Ascending aorta (tissue), 2 donors: ENCODE results near the gene GZMB. TPM values are rescaled to one million over a fixed set of nuclear protein-coding genes. Genes with fewer than 3 reads are reported as not detected.
A peak's percentile ranks its signal among the peaks of the same experiment; 100 is the strongest.
"Not testable (repeated sequence)": the region's sequence is repeated elsewhere in the genome, so short reads cannot be mapped to it uniquely, and the experiment has no call there.

Experiments used
- DNase-seq, 2 donors: peaks; one replicate each; pipeline ENCODE4 v3.0.0-alpha.2; 2019; ENCODE audit warnings: low spot score in 2 of 2
- H3K27ac ChIP-seq, 2 donors: fragments of 200-600 bp; sonication (generic); one replicate each; pipeline ENCODE4 v1.5.1; 2016 to 2017; ENCODE audit warnings: mild to moderate bottlenecking in 1 of 2
- H3K27me3 ChIP-seq: fragments of 200-600 bp; sonication (generic); one replicate; pipeline ENCODE4 v1.5.1; 2017
- H3K36me3 ChIP-seq, 2 donors: fragments of 200-600 bp; sonication (generic); one replicate each; pipeline ENCODE4 v1.5.1; 2016
- H3K4me1 ChIP-seq, 2 donors: fragments of 200-600 bp; sonication (generic); one replicate each; pipeline ENCODE4 v1.5.1; 2016 to 2017; ENCODE audit warnings: mild to moderate bottlenecking in 1 of 2
- H3K4me3 ChIP-seq, 2 donors: fragments of 200-600 bp; sonication (generic); one replicate each; pipeline ENCODE4 v1.5.1; 2016 to 2017; ENCODE audit warnings: mild to moderate bottlenecking in 1 of 2
- H3K9me3 ChIP-seq, 2 donors: fragments of 200-600 bp; sonication (generic); one replicate each; pipeline ENCODE4 v1.5.1; 2016
- intact Hi-C: fragments of 100-400 bp; cut with DNase I; formaldehyde crosslinking; loops from one replicate; pipeline ENCODE4 v1.15.1; 2023
- total RNA-seq: library from RNA; depleted of rRNA; stranded (reverse); fragments of >200 nt; gene quantifications from one replicate; pipeline ENCODE4 v1.1.0, GENCODE V29; 2016
- TF ChIP-seq, protein P1 (sequence below), 3 experiments: fragments of 200-600 bp in 2 of 3; fragments of 450-650 bp in 1 of 3; sonication (generic) in 2 of 3; IDR thresholded peaks; one replicate each; pipeline ENCODE4 v1.5.1; 2016 to 2019; ENCODE audit warnings: antibody characterized with exemption in 3 of 3, mild to moderate bottlenecking in 1 of 3, moderate library complexity in 1 of 3

Gene GZMB
- total RNA-seq, 1 donor from 2014 or later, result not detected

DNA sequence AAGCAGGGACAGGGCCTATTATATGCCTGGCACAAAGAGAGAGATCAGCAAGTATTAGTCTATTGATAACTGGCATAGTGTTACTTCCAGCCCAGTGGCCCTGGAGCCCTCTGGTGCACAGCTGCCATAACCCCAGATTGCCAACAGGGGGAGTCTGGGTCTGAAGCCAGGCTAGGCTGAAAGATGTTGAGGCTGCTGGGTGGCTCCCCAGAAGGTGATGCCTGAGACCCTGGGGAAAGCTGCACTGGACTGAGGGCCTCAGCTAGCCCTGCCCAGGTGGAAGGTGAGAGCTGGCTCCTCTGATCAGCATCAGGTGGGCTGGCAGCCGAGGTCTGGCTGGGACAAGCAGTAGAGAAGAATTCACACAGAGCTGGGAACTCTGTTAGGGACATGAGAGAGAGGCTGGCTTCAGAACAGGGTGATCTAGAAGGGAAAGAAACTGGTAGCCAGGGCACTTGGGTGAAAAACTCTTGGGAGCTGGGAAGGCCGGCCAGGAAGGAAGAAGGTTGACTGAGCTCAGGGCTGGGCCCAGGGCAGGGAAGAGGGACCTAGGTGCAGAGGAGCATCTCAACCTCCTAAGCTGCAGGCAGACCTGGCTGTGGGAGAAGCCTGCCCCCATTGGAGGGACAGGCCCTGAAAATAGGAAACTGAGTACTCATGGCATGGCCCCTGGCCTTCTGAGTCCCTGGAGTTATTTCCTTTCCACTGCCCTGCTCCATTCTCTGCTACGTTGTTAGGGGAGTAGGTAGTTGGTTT is 28.4 kb downstream of the GZMB start:
- H3K4me1 ChIP-seq, result no peaks in the 10 kb centered on the region
- H3K27ac ChIP-seq, result no peak overlapping the region
- TF ChIP-seq, protein P1, sequence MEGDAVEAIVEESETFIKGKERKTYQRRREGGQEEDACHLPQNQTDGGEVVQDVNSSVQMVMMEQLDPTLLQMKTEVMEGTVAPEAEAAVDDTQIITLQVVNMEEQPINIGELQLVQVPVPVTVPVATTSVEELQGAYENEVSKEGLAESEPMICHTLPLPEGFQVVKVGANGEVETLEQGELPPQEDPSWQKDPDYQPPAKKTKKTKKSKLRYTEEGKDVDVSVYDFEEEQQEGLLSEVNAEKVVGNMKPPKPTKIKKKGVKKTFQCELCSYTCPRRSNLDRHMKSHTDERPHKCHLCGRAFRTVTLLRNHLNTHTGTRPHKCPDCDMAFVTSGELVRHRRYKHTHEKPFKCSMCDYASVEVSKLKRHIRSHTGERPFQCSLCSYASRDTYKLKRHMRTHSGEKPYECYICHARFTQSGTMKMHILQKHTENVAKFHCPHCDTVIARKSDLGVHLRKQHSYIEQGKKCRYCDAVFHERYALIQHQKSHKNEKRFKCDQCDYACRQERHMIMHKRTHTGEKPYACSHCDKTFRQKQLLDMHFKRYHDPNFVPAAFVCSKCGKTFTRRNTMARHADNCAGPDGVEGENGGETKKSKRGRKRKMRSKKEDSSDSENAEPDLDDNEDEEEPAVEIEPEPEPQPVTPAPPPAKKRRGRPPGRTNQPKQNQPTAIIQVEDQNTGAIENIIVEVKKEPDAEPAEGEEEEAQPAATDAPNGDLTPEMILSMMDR (IDR thresholded peaks at IDR 0.05), result peak; percentile 19 to 45 (median 21)
- intact Hi-C loops, result no loop called here
- no peaks in the 10 kb centered on the region for H3K36me3 ChIP-seq
- no peaks in the 10 kb centered on the region for H3K27me3 ChIP-seq
- H3K9me3 ChIP-seq, result no peaks in the 10 kb centered on the region
- no peak overlapping the region for H3K4me3 ChIP-seq
- no peak for DNase-seq

GRCh38 chr14:24597403-24597802 is 36.6 kb downstream of the GZMB start:
- intact Hi-C loops, result no loop called here
- TF ChIP-seq, protein P1 (IDR thresholded peaks at IDR 0.05), result no peak
- Histone ChIP-seq H3K27me3 (no peaks in the 10 kb centered on the region), H3K9me3 (peaks cover 4 to 27% of the 10 kb centered on the region in 2 donors), H3K36me3 (no peaks in the 10 kb centered on the region), H3K4me1 (no peaks in the 10 kb centered on the region), H3K4me3 (no peak overlapping the region), H3K27ac (no peak overlapping the region)
- DNase-seq, result no peak

DNA sequence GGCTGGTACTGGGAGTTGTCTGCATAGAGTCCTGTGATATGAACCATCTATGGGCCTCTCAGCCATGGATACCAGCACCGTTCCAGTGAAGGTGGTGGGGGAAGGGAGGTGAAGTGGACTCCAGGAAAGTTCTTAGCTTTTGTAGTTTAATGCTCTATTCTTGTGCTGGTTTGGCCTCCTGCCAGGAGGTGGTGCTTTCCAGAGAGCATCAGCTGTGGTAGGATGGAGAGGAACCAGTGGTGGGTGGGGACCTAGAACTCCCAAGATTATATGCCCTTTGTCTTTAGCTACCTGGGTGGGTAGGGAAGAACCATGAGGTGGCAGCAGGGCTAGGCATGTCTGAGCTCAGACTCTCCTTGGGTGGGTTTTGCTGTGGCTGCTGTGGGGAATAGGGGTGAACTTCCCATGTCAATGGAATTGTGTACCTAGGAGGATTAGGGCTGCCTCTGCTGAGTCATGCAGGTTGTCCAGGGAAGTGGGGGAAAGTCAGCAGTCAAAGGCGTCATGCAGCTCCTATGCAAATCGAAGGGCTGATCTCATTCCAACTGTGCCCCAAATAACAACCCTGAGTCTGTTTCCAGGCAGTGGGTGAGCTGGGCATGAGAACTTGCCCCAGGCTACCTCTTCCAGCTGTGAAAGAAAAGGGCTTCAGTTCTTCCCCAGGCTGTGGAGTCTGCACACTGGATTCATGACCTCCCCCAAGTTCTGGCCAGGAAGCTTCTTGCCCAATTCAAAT is 38.7 kb downstream of the GZMB start:
- no peak for DNase-seq
- Histone ChIP-seq H3K4me3 (no peak overlapping the region), H3K4me1 (no peaks in the 10 kb centered on the region), H3K9me3 (peaks cover 4 to 27% of the 10 kb centered on the region in 2 donors), H3K27ac (no peak overlapping the region), H3K36me3 (no peaks in the 10 kb centered on the region), H3K27me3 (no peaks in the 10 kb centered on the region)
- TF ChIP-seq, protein P1 (IDR thresholded peaks at IDR 0.05), result no peak
- intact Hi-C loops, result no loop called here

DNA sequence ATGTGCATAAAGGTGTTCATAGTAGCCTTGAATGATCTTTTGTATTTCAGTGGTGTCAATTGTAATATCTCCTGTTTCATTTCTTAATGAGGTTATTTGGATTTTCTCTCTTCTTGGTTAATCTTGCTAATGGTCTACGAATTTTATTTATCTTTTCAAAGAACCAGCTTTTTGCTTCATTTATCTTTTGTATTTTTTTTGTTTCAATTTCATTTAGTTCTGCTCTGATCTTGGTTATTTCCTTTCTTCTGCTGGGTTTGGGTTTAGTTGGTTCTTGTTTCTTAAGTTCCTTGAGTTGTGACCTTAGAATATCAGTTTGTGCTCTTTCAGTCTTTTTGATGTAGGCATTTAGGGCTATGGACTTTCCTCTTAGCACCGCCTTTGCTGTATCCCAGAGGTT is 43.0 kb downstream of the GZMB start:
- H3K4me3 ChIP-seq, intact Hi-C loops, H3K27me3 ChIP-seq, H3K27ac ChIP-seq, H3K4me1 ChIP-seq, H3K36me3 ChIP-seq, DNase-seq, H3K9me3 ChIP-seq: not testable (repeated sequence)

GRCh38 chr14:24584402-24584801 is 49.6 kb downstream of the GZMB start:
- intact Hi-C loops, H3K9me3 ChIP-seq, H3K4me1 ChIP-seq, H3K27ac ChIP-seq, H3K27me3 ChIP-seq, H3K4me3 ChIP-seq, H3K36me3 ChIP-seq, DNase-seq: not testable (repeated sequence)

Other genes starting within 250 kb of the GZMB start
- 23.1 TPM for gene NYNRIN, start 235.2 kb downstream of the GZMB start, total RNA-seq
- 2.2 TPM for gene CBLN3, start 204.5 kb downstream of the GZMB start, total RNA-seq
- gene KHNYN, start 204.2 kb downstream of the GZMB start, total RNA-seq, result 70.4 TPM
- gene SDR39U1, start 191.4 kb downstream of the GZMB start, total RNA-seq, result 98.3 TPM
- gene CMA1, start 125.9 kb downstream of the GZMB start, total RNA-seq, result not detected
- not detected for gene CTSG, start 57.9 kb downstream of the GZMB start, total RNA-seq
- 0.96 TPM for gene GZMH, start 24.5 kb downstream of the GZMB start, total RNA-seq